Common myeloid progenitor, CD34-positive (primary cell): ENCODE results near the gene MAP2K3.
"Not testable (repeated sequence)": the region's sequence is repeated elsewhere in the genome, so short reads cannot be mapped to it uniquely, and the experiment has no call there.

Experiments
- CTCF ChIA-PET: fragments of 350-600 bp; sonication (Branson Sonifier 250); formaldehyde crosslinking; loops from one replicate; lab custom pipeline; 2021; ENCODE audit warnings: antibody characterized with exemption; lab: Charles Lee
- POLR2A ChIA-PET: fragments of 350-600 bp; sonication (Branson Sonifier 250); formaldehyde crosslinking; loops from one replicate; lab custom pipeline; 2021; ENCODE audit warnings: antibody characterized with exemption; lab: Charles Lee
- DNase-seq, 3 donors: peaks; one replicate each; pipeline versions ENCODE4 v3.0.0 to v3.0.0-alpha.2; 2013
- H3K27ac ChIP-seq, 2 experiments: 1 replicate in 1 of 2; 2 replicates in 1 of 2; pipeline ENCODE4 v1.7.0; 2013; ENCODE audit warnings: inconsistent platforms in 2 of 2, low read length in 2 of 2, mild to moderate bottlenecking in 2 of 2, low read depth in 1 of 2, moderate library complexity in 1 of 2; ENCODE audit not compliant: severe bottlenecking in 2 of 2, insufficient read depth in 1 of 2, poor library complexity in 1 of 2
- H3K27me3 ChIP-seq, 5 experiments: replicated peaks in 2 of 5; 1 replicate in 3 of 5; 2 replicates in 2 of 5; pipeline versions ENCODE4 v1.6.1 to v1.7.0; 2013; ENCODE audit warnings: low read length in 4 of 5, mild to moderate bottlenecking in 2 of 5, moderate library complexity in 2 of 5, inconsistent platforms in 1 of 5; ENCODE audit not compliant: insufficient read depth in 5 of 5, control insufficient read depth in 4 of 5
- H3K36me3 ChIP-seq, 4 experiments: 1 replicate in 2 of 4; 2 replicates in 2 of 4; pipeline versions ENCODE4 v1.6.1 to v1.7.0; 2013; ENCODE audit warnings: low read length in 3 of 4, control low read depth in 1 of 4, mild to moderate bottlenecking in 1 of 4; ENCODE audit not compliant: control insufficient read depth in 4 of 4, insufficient read depth in 4 of 4
- H3K4me1 ChIP-seq, 4 experiments: 1 replicate in 3 of 4; 2 replicates in 1 of 4; pipeline versions ENCODE4 v1.6.1 to v1.7.1; 2013; ENCODE audit warnings: low read length in 3 of 4, mild to moderate bottlenecking in 3 of 4, control low read depth in 1 of 4, inconsistent platforms in 1 of 4, moderate library complexity in 1 of 4; ENCODE audit not compliant: control insufficient read depth in 4 of 4, insufficient read depth in 4 of 4; ENCODE audit errors: control extremely low read depth in 1 of 4
- H3K4me3 ChIP-seq, 7 experiments: 1 replicate in 4 of 7; 2 replicates in 3 of 7; pipeline versions ENCODE4 v1.5.1 to v1.7.0; 2013; ENCODE audit warnings: mild to moderate bottlenecking in 7 of 7, low read length in 6 of 7, moderate library complexity in 6 of 7, inconsistent platforms in 2 of 7, low read depth in 2 of 7, control low read depth in 1 of 7; ENCODE audit not compliant: insufficient read depth in 4 of 7, control insufficient read depth in 1 of 7; ENCODE audit errors: extremely low read depth in 1 of 7
- H3K9me3 ChIP-seq, 5 experiments: 1 replicate in 4 of 5; 2 replicates in 1 of 5; pipeline versions ENCODE4 v1.6.1 to v1.7.1; 2013; ENCODE audit warnings: low read length in 4 of 5, mild to moderate bottlenecking in 2 of 5, inconsistent platforms in 1 of 5, low read depth in 1 of 5, moderate library complexity in 1 of 5; ENCODE audit not compliant: control insufficient read depth in 4 of 5, insufficient read depth in 2 of 5; ENCODE audit errors: control extremely low read depth in 1 of 5
- WGBS: methylation state at CpG from one replicate; pipeline ENCODE4 v1.1.5; 2013; ENCODE audit not compliant: insufficient coverage; 5-methylcytosine and 5-hydroxymethylcytosine counted together

Gene MAP2K3

GRCh38 chr17:21307273-21307625 is 22.7 kb downstream of the MAP2K3 start:
- H3K4me3 ChIP-seq, H3K9me3 ChIP-seq, H3K27me3 ChIP-seq, DNase-seq, POLR2A ChIA-PET, CTCF ChIA-PET, H3K27ac ChIP-seq: not testable (repeated sequence)
- peaks cover 0 to 21% (median 21%) of the 10 kb centered on the region in 4 experiments for H3K4me1 ChIP-seq
- WGBS: 50% methylated on average over 1 of the region's 5 CpGs
- peaks cover 0 to 58% (median 20%) of the 10 kb centered on the region in 4 experiments for H3K36me3 ChIP-seq

GRCh38 chr17:21308931-21309381 is 24.4 kb downstream of the MAP2K3 start:
- H3K27ac ChIP-seq, H3K9me3 ChIP-seq, CTCF ChIA-PET, POLR2A ChIA-PET, DNase-seq, H3K27me3 ChIP-seq, H3K4me3 ChIP-seq: not testable (repeated sequence)
- Histone ChIP-seq H3K36me3 (peaks cover 0 to 48% (median 16%) of the 10 kb centered on the region in 4 experiments), H3K4me1 (peaks cover 0 to 21% (median 21%) of the 10 kb centered on the region in 4 experiments)
- WGBS: 92% methylated on average over 6 of the region's 6 CpGs

- H3K27me3 ChIP-seq, H3K9me3 ChIP-seq, H3K4me3 ChIP-seq, DNase-seq: not testable (repeated sequence)
- CTCF ChIA-PET: interaction anchor here (0.8 to 1.2 kb wide), 3 partner anchors 11 to 24 kb away, joined by 3 to 4 read pairs (median 3); no protein-coding TSS in a partner anchor
- peak overlapping the region in 1 of 2 experiments; percentile 61 for H3K27ac ChIP-seq
- WGBS: 75% methylated on average over 6 of the region's 16 CpGs
- peaks cover 0 to 21% (median 21%) of the 10 kb centered on the region in 4 experiments for H3K4me1 ChIP-seq
- H3K36me3 ChIP-seq: peaks cover 0 to 50% (median 15%) of the 10 kb centered on the region in 4 experiments
- POLR2A ChIA-PET: interaction anchor here (0.9 kb wide), 1 partner anchor 23 kb away, joined by 4 read pairs; no protein-coding TSS in a partner anchor
Observed at GRCh38 chr17:21310061-21310765, 25.7 kb downstream of the MAP2K3 start.

- peaks cover 0 to 47% (median 16%) of the 10 kb centered on the region in 4 experiments for H3K36me3 ChIP-seq
- peaks cover 0 to 21% (median 21%) of the 10 kb centered on the region in 4 experiments for H3K4me1 ChIP-seq
- H3K27me3 ChIP-seq, H3K9me3 ChIP-seq, H3K4me3 ChIP-seq: not testable (repeated sequence)
- peak overlapping the region in 1 of 2 experiments; percentile 61 for H3K27ac ChIP-seq
- ChIA-PET CTCF (interaction anchor here (0.8 to 1.2 kb wide), 3 partner anchors 12 to 25 kb away, joined by 3 to 4 read pairs (median 3); no protein-coding TSS in a partner anchor), POLR2A (interaction anchor here (0.9 kb wide), 1 partner anchor 24 kb away, joined by 4 read pairs; no protein-coding TSS in a partner anchor)
- peak in 2 of 3 donors; percentile 59 to 74 for DNase-seq
- 5% methylated on average over 6 of the region's 22 CpGs for WGBS
Observed at GRCh38 chr17:21310766-21311602, 26.5 kb downstream of the MAP2K3 start.

- ChIA-PET POLR2A (no interaction called here), CTCF (interaction anchor here (1.1 kb wide), 1 partner anchor 184 kb away, joined by 3 read pairs; no protein-coding TSS in a partner anchor)
- H3K36me3 ChIP-seq: peaks cover 0 to 31% (median 16%) of the 10 kb centered on the region in 4 experiments
- no peak for DNase-seq
- peaks cover 0 to 25% (median 22%) of the 10 kb centered on the region in 4 experiments for H3K4me1 ChIP-seq
- H3K9me3 ChIP-seq: peaks cover 0 to 10% (median 6%) of the 10 kb centered on the region in 5 experiments
- no peaks in the 10 kb centered on the region for H3K27me3 ChIP-seq
- H3K4me3 ChIP-seq: no peak overlapping the region
- no peak overlapping the region for H3K27ac ChIP-seq
- whole genome bisulfite sequencing: 100% methylated on average over 1 of the region's 5 CpGs
Observed at GRCh38 chr17:21313320-21313719, 28.8 kb downstream of the MAP2K3 start.

GRCh38 chr17:21313761-21314160 is 29.2 kb downstream of the MAP2K3 start:
- H3K27ac ChIP-seq, H3K27me3 ChIP-seq, DNase-seq, H3K9me3 ChIP-seq, POLR2A ChIA-PET, H3K4me3 ChIP-seq: not testable (repeated sequence)
- H3K36me3 ChIP-seq: peaks cover 0 to 27% (median 14%) of the 10 kb centered on the region in 4 experiments
- WGBS: 100% methylated on average over 2 of the region's 2 CpGs
- H3K4me1 ChIP-seq: peaks cover 0 to 25% (median 22%) of the 10 kb centered on the region in 4 experiments
- CTCF ChIA-PET: interaction anchor here (1.1 kb wide), 1 partner anchor 184 kb away, joined by 3 read pairs; no protein-coding TSS in a partner anchor
